ENCODE data around the gene BMP4. TPM values are rescaled to one million over a fixed set of nuclear protein-coding genes. Genes with fewer than 3 reads are reported as not detected.

The BMP4 gene
- total RNA-seq, 1 experiment from 2014 or later = 2.5 TPM

DNA sequence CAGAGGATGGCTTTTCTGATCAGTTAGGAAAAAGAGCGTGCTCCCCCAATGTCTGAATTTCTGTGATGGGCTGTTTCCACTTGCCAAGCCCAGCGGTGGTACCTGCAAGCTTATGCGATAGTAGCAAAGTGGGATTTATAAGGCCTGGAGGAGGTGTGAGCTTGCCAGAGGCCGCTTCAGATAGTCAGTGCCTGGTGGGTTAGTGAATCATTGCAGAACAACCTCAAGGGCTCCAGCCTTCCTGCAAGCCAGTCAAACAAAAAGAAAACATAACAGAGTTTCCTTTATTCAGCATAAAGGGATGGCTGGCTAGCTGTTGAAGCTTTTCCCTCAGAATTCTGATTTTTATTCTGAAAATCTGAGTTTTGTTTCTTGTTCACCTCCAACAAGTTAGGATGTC, 7.6 kb upstream of the BMP4 start:
- no peak for DNase-seq (ENCODE audit: low read depth)

DNA sequence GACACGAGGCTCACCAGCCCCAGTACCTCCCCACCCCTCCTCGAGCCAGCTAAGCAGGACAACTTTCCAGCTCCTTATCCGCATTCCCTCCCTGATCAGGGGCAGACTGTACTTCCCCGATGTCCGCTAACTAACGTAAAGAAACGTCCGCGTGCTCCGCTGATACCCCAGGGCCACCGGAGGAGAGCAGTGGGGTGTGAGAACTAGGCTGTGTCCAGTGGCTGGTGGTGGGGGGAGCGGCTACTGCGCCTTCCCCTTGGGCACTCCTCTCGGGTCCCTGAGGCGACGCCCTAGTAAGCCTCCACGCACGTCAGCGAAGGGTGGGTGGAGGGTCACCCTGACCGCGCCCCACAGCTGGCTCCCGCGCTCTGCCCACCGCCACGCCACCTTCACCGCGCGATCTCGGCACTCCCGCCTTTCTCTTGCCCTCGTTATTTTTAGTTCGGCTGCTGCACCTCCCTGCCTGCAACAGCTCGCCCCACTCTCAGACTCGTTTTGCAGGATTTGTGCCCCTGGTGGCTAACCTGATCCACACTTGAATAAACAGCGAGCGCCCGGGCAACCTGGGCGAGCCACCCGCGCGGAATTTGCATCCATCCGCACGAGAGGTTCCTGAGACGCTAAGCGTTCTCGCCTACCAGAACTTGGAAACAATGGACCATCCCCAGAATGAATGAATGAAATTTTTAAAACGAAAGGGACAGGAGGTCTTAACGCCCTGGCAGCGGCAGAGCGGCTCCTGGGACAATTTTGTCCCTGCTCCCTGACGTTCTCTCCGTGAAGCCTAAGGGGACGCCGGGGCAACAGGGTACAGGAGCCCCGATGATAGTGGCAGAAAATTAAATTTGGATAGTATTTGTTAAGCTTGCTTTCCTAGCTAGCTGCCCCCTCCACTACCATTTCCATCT, 6.9 kb upstream of the BMP4 start:
- DNase-seq (ENCODE audit: low read depth) = peak; percentile 28

DNA sequence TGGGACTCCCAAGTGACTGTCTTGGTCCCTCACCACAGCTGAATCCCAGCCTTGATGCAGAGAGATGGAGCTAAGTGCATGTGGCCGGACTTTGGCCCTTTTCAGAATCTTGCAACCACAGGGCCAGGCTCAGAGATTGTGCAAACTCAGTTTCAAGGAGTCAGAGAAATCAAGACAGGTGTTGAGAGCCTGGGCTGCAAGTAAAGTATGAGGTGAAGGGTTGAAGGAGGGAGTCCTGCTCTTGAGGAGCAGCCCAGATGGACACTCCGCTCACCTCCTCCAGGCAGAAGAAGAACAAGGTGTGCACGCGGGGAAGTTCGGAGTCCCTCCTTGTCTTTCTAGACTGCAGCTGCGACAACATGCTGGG, 6.3 kb upstream of the BMP4 start:
- DNase-seq (ENCODE audit: low read depth) = no peak

DNA sequence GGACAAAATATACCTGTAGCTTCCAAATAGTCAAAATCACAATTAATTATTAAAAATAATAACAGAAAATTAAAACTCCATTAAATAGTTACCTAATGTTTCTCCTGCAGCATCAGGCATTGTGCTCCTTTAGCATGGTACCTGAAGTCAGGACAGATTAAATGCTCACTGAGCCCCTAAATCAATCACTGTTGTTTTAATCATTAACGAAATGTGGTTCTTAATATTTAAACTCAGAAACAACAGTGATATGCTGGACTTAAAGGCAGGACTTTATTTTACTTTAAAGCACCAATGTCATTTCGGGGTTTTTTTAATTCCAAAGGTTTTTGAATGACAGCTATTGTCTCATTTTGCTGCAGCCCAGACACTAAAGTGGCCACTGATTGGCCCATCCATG, 2.0 kb upstream of the BMP4 start:
- no peak for DNase-seq (ENCODE audit: low read depth)

DNA sequence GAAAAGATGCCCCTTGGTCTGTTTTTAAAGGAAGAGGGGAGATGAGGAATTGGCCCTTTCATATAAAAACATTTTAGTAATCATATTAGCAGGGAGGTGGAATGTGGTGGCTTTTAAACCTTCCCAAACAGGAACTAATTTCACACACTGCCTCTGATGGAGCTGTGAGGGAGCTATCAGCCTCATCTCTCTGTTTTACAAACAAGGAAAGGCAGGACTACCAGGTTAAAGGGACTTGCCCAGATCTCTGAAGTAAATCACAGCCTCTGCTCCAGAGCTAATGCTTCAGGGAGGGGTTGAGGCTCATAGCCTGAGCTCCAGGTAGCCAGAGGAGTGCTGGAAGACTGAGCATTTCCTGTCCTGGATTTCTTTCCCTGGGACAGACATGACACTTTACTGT, 1.1 kb upstream of the BMP4 start:
- no peak for DNase-seq (ENCODE audit: low read depth)

DNA sequence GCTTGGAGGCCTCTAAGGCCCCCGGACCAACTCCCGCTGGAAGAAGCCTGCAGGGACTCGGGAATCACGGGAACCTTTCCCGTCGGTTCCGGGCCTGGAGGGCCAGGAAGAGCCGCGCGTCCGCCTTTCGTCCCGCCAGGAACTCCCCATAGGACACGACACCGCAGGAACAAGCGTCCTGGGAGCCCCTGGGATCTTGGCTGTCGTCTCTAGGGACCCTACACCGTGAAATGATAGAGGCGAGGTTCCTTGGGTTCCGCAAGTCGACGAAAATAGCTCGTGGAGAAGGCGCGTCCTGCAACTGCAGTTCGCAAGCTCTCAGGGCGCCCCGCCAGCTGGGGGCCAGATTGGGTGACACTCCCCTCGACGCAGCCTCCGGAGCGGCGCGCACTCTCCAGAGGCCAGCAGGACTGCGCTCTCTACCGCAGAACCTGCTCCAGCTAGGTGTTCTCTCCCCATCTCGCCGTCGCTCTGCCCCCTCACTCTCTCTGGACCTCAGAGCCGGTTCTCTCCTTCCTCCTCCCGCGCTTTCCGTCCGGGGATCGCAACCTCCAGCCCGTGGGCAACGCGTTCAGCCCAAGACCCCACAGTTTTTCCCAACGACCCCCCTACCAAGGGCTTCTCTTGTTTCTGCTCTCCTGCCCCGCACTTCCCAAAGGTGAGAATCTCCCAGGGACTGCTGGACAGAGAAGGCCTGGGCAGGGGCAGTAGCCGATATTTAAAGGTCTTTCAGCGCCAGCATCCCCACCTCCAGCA, 776 bp downstream of the BMP4 start:
- DNase-seq (ENCODE audit: low read depth) = no peak

DNA sequence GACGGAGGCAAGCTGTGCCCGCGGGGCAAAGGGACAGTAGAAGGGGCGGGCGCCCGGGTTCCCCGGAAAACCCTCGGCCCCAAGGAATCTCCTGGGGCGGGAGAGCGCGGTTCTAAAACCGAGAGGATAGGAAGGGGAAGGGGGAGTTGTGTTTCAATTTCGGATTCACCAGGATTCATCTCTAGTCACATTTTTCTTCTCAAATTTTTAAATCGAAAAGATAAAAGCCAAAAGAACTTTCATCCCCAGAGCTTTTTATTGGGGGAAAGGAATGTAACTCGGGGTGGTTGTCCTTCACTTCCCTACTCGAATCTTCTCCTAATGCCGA, 1.4 kb downstream of the BMP4 start:
- DNase-seq (ENCODE audit: low read depth) = no peak

DNA sequence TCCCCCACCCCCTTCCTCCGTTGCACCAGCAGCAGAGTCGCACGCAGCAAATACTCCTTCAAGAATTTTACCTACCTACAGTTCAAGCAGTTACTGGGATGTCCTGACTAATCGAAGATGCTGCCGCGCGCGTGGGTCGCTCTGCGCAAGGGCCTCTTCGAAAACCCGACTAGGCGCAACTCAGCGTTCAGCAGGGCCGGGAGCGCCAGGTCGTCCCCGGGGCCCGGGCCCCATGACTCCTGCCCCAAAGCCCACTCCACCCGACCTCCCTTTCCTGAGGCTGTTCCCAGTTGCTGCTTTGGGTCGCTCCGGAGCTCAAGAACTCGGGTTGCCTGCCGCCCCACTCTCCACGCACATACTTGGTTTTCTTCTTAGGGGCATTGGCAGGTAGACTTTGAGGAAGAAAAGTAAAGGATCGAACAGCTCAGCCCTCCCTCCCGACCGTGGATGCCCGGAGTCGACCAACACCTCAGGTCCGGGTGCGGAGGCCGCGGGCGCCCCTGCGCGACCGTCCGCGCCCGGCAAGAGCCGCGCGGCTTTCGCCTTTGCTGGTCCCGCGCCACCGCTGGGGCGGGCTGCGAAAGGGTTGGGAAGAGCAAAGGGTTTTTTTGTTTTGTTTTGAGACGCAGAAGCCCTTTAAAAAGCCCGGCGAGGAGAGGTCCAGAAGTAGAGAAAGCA, 1.9 kb downstream of the BMP4 start:
- no peak for DNase-seq (ENCODE audit: low read depth)

DNA sequence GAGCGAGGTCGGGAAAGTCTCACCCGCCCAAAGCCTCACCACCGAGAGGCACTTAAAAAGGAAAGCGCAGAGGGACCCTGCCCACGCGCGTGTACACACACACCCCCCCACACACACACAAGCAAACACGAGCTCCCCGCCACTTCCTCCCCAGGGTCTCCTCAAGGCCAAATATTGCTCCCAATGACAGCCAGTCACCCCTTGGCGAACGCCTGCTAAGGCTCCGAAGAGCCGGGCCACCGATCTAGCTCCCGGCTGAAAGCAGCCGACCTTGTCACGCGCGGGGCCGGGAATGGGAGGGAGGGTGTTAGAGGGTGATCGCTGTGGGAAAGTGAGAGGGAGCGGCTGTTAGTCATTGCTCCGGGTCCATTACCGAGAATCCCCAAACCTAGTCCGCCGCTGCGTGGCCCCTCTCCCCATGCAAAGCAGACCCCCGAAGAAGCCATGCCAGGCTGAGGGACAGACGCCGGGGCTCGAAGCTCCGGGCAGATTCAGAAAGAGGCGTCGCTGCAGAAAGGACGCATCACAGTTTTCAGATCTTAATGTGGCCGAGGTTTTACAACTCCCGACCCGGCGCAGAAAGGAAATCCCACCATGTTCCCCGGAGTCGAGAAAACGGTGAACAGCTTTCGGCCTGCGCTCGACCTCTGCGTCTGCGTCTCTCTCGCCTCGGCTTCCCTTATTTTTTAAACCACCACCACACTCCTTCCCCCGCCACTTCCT, 2.6 kb downstream of the BMP4 start:
- DNase-seq (ENCODE audit: low read depth) = peak; percentile 52

DNA sequence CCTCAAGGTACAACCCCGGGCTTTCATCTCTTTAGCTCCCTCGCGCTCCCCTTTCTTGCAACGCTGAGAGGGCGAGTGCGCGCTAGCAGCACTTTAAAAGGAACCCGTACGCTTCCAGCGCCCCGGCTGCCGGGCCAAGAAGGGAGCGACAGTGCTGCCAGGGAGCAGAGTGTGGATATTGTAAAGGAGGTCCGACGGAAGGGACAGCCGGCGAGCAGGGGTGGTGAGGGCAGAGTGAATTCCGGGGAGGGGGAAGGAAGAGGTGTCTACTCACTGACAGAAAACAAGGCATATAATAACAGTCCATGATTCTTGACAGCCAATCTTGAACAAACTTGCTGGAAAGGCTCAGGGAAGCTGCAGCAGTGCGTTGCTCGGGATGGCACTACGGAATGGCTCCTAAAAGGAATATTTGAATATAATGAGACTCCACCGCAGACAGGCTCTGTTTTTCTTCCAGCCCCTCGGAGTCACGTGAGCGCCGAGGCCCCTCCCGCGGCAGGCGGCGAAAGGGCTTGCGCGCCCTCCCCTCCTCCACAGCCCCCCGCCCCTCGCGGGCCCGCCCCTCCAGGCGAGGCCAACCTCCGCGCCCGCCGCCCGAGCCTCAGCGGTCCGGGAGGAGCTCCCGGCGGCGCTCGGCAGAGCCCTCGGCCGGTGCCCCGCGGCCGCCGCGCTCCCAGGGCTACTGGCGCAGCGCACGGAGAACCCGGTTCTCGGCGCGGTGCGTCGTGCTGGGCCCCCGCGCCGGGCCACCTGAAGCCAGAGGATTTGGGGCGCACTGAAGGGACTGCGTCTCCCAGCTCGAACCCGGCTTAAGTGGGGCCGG, 3.4 kb downstream of the BMP4 start:
- peak; percentile 77 for DNase-seq (ENCODE audit: low read depth)

DNA sequence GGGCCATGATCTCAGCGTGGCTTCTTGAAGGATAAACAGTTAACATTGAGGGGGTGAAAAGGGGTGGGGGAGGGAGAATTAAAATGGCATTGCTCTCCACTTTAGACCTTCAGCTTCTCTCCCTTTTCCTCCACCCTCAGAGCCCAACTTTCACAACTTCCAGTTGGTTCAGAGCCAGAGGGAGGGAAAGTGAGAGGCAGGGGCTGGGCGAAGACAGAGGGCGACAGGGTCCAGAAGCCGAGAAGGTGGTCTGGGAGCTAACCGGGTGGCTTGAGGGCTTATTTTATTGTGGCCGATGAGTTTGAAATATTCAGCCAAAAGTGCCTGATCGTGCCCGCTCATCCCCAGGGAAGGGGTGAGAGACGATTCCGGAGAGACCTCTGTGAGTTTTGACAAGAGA, 4.1 kb downstream of the BMP4 start:
- DNase-seq (ENCODE audit: low read depth) = peak; percentile 5

DNA sequence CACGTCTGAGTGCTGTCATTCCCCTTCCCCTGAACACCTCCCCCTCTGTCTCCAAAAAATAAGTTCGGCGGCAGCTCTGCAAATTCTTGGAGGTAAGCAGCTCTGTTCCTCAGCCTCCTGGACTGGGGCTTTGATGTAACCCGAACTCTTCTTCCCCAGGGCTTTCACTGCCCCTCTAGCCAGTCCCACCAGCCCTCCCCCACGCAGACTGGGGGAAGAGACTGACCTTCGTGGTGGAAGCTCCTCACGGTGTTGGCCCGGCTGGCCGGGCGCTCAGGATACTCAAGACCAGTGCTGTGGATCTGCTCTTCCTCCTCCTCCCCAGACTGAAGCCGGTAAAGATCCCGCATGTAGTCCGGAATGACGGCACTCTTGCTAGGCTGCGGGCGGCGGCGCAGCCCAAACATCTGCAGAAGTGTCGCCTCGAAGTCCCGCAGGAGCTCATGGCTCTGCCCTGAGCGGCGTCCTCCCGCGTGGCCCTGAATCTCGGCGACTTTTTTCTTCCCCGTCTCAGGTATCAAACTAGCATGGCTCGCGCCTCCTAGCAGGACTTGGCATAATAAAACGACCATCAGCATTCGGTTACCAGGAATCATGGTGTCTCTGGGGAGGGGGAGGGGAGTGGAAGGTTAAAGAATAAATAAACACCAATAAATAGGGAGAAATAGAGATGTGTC, 4.9 kb downstream of the BMP4 start:
- no peak for DNase-seq (ENCODE audit: low read depth)

DNA sequence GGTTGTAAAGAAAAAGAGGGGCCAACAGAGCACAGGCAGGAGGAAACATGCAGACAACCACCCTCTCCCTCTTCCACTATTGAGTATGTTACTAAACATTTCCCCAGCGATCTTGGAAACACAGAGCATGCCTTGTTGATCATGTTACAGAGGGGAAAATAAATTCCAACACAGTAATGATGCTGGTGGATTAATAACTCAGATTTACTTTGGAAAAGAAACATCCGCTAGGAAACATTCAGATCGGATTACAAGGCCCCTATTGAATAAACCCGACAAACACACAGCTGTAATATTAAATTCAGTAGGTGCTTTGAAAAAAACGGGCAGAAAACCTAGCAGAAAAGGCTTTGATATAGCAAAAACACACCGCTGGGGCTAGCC, 5.4 kb downstream of the BMP4 start:
- no peak for DNase-seq (ENCODE audit: low read depth)

DNA sequence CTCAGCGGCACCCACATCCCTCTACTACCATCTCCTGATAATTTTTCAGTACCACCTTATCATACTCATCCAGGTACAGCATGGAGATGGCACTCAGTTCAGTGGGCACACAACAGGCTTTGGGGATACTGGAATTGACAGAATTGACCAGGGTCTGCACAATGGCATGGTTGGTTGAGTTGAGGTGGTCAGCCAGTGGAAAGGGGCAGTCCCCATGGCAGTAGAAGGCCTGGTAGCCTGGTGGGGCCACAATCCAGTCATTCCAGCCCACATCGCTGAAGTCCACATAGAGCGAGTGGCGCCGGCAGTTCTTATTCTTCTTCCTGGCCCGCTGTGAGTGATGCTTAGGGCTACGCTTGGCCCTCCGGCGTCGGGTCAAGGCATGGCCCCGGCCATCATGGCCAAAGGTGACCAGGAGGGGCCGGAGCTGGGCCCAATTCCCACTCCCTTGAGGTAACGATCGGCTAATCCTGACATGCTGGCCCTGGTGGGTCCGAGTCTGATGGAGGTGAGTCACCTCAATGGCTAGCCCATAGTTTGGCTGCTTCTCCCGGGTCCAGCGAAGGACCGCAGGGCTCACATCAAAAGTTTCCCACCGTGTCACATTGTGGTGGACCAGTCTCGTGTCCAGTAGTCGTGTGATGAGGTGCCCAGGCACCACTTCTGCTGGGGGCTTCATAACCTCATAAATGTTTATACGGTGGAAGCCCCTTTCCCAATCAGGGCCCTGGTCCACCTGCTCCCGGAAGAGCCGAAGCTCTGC, 6.4 kb downstream of the BMP4 start:
- DNase-seq (ENCODE audit: low read depth) = no peak

DNA sequence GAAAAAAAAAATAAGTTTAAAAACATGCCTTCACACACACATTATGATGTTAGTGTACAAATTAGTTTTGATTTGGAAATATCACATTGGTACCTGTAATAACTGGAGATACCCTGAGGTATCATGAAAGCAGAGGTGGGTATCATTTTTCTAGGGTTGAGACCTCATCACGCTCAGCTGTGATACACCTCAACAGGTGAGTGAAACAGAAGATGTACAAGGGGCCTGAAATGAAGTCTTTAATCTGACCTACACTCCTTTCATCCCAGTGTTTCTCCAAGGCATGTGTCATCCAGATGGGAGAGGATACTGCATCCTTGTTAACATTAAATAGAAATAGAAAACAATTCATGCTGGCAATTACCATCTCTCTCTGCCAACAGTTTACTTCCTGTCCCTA, 7.4 kb downstream of the BMP4 start:
- no peak for DNase-seq (ENCODE audit: low read depth)

DNA sequence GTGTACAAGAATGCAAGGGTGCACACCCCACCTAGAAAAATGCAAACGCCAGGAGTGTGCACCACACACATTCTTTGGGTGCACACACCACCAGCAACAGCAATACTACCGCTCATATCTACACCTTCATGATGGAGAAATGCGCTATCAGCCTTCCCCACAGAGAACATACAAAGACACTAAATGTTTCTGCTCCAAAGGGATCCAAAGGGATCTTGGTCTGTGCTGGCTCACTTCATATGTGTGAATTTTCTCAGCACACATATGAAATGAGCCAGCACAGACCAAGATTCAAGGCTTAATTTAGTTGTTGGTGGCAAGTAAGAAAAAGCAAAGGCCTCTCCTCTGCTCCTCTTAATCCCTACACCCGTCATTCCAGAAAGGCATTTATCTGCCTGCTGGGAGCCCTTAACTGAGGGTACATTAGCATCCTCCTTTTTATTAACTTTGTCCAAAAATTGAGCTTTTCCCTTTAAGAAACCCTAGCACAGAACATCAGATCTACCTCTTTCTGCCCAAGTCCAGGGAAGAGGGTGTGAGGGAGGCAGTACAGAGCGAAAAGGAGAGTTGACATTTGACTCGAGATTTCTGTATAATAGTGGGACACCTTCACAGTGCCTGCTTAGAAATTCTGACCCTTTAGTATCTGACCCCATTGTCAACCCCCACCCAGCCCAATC, 8.3 kb downstream of the BMP4 start:
- DNase-seq (ENCODE audit: low read depth) = no peak

DNA sequence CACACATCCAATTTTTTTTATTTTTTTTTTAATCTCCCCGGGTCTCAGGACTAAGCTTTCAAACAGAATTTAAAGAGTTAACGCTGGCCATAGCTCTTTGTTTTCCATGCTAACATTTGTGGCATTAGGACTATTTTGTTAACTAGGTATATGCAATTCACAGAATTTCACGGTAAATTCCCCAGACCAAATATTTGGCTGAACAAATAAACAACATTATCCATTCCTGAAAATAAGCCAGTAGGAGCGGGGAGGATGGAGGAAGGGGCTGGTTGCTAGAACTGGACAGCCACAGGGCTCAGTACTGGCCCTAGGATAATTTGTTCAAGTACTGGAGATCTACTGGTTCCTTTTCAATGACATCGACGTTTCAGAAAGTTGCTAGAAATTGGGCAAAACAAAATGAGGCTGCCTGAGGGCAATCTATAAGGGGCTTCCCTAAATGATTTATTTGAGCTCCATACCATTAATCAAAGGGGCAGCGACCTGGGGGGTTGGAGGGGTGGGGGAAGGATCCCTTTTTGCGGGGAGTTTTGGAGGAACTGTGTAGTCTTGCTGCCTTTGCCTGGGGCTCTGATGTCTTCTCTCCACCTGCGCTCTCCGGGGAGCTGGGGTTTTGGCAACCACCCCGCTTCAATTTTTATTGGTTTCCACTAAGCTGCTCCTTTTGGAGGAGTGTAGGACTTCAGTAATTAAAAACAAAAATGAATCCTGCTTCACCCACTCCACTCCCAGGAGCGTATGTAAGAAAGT, 9.0 kb downstream of the BMP4 start:
- no peak for DNase-seq (ENCODE audit: low read depth)

DNA sequence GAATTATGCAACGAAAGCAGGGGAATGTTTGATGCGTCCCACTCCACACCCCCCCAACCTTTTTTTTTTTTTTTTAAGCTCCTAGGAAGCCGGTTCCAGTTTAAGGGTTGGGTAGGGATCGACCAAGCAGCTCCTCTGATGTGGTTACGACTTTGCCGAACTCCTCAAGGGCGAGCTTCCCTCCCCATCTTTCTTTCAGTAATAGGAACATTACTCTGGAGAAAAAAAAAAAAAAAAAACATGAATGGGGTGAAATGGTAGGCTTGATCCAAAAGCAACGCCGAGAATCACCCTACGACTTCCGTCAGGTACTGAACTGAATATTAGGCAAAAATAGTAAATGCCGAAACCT, 9.6 kb downstream of the BMP4 start:
- no peak for DNase-seq (ENCODE audit: low read depth)
